LNCAP (cell line): ENCODE measurements around the gene TMEM213.

Source experiments
- CTCF ChIP-seq: fragments of 450-650 bp; IDR thresholded peaks from 2 replicates; pipeline ENCODE4 v1.5.1; 2017; ENCODE audit warnings: mild to moderate bottlenecking

The TMEM213 gene

GRCh38 chr7:138753610-138754009 is 44.2 kb upstream of the TMEM213 start:
- TF ChIP-seq CTCF, result no peak

GRCh38 chr7:138755331-138755747 is 42.5 kb upstream of the TMEM213 start:
- TF ChIP-seq CTCF, result no peak

- TF ChIP-seq CTCF, result no peak
These were observed 41.8 kb upstream of the TMEM213 start for GRCh38 chr7:138755842-138756590.

GRCh38 chr7:138756591-138757242 is 41.1 kb upstream of the TMEM213 start:
- no peak for TF ChIP-seq CTCF

GRCh38 chr7:138768241-138768640 is 29.6 kb upstream of the TMEM213 start:
- TF ChIP-seq CTCF, result no peak

- no peak for TF ChIP-seq CTCF
These were observed 26.9 kb upstream of the TMEM213 start for GRCh38 chr7:138770904-138771303.

- no peak for TF ChIP-seq CTCF
These were observed 24.6 kb upstream of the TMEM213 start for GRCh38 chr7:138773176-138773575.
